HepG2 (cell line): ENCODE measurements around the gene LEMD1. TPM values are rescaled to one million over a fixed set of nuclear protein-coding genes. Genes with fewer than 3 reads are reported as not detected.

Experiments
- AHR ChIP-seq: IDR thresholded peaks from 2 replicates; pipeline ENCODE4 v1.6.1; 2018; ENCODE audit warnings: missing genetic modification reagents, missing compliant biosample characterization
- ARNT ChIP-seq: fragments of 450-650 bp; IDR thresholded peaks from 2 replicates; pipeline ENCODE4 v1.6.1; 2017
- ERF ChIP-seq: IDR thresholded peaks from 2 replicates; pipeline ENCODE4 v1.6.1; 2018; ENCODE audit warnings: missing biosample characterization, missing genetic modification reagents
- FOXO1 ChIP-seq: sonication (generic); formaldehyde crosslinking; IDR thresholded peaks from 2 replicates; pipeline ENCODE4 v1.4.0; 2020; ENCODE audit warnings: missing genetic modification reagents
- HES4 ChIP-seq: sonication (generic); formaldehyde crosslinking; IDR thresholded peaks from 2 replicates; pipeline ENCODE4 v1.9.0; 2021; ENCODE audit warnings: mild to moderate bottlenecking, missing genetic modification reagents, borderline replicate concordance
- JDP2 ChIP-seq: sonication (generic); formaldehyde crosslinking; IDR thresholded peaks from 2 replicates; pipeline ENCODE4 v1.8.1; 2022; ENCODE audit warnings: missing genetic modification reagents, borderline replicate concordance
- MZF1 ChIP-seq: sonication (generic); formaldehyde crosslinking; IDR thresholded peaks from 2 replicates; pipeline ENCODE4 v1.8.1; 2023; ENCODE audit warnings: mild to moderate bottlenecking, missing genetic modification reagents, borderline replicate concordance
- U2AF2 ChIP-seq: fragments of 200-400 bp; formaldehyde crosslinking; IDR thresholded peaks from 2 replicates; pipeline ENCODE4 v1.6.1; 2017; ENCODE audit warnings: low read depth, mild to moderate bottlenecking, low read length
- ZNF230 ChIP-seq: sonication (generic); formaldehyde crosslinking; IDR thresholded peaks from 2 replicates; pipeline ENCODE4 v1.4.0; 2020; ENCODE audit warnings: mild to moderate bottlenecking, missing genetic modification reagents
- ZNF260 ChIP-seq: sonication (generic); formaldehyde crosslinking; IDR thresholded peaks from 2 replicates; pipeline ENCODE4 v1.4.0; 2020; ENCODE audit warnings: missing genetic modification reagents, low read depth, mild to moderate bottlenecking, borderline replicate concordance
- ZNF589 ChIP-seq: sonication (generic); formaldehyde crosslinking; conservative IDR thresholded peaks from 2 replicates; pipeline ENCODE4 v1.8.0; 2022; ENCODE audit warnings: mild to moderate bottlenecking, moderate library complexity, missing genetic modification reagents
- polyA plus RNA-seq, 8 experiments: library from polyadenylated mRNA; depleted of rRNA in 3 of 8; stranded (reverse) in 7 of 8; unstranded in 1 of 8; fragments of >200 nt; fragmentation: Illumina TruSeq in 4 of 8; extraction: Trizol in 4 of 8; gene quantifications; 2 replicates each; pipeline versions ENCODE4 v1.2.1 to v1.2.3, GENCODE V29; 2011 to 2016; ENCODE audit warnings: low read depth in 4 of 8, missing spikeins in 1 of 8, mixed read lengths in 1 of 8; ENCODE audit not compliant: insufficient read depth in 1 of 8
- total RNA-seq, 5 experiments: library from RNA; depleted of rRNA; stranded (reverse); fragments of >200 nt; fragmentation: Illumina TruSeq; extraction: Trizol; gene quantifications; 2 replicates each; pipeline ENCODE4 v1.2.3, GENCODE V29; 2016; ENCODE audit warnings: low read depth in 1 of 5
- TF ChIP-seq, protein P1 (sequence below): sonication (generic); formaldehyde crosslinking; IDR thresholded peaks from 2 replicates; pipeline ENCODE4 v1.9.0; 2021; ENCODE audit warnings: mild to moderate bottlenecking, missing genetic modification reagents
- TF ChIP-seq, protein P2 (sequence below): sonication (generic); formaldehyde crosslinking; IDR thresholded peaks from 2 replicates; pipeline ENCODE4 v1.4.0; 2020; ENCODE audit warnings: missing genetic modification reagents
- TF ChIP-seq, protein P3 (sequence below): sonication (generic); formaldehyde crosslinking; IDR thresholded peaks from 2 replicates; pipeline ENCODE4 v1.4.0; 2020; ENCODE audit warnings: missing genetic modification reagents, borderline replicate concordance
- TF ChIP-seq, protein P4 (sequence below): sonication (generic); formaldehyde crosslinking; IDR thresholded peaks from 2 replicates; pipeline ENCODE4 v1.5.0; 2020; ENCODE audit warnings: mild to moderate bottlenecking, missing genetic modification reagents, moderate library complexity
- TF ChIP-seq, protein P5 (sequence below): sonication (generic); formaldehyde crosslinking; conservative IDR thresholded peaks from 2 replicates; pipeline ENCODE4 v1.4.0; 2020; ENCODE audit warnings: missing genetic modification reagents

The LEMD1 gene
- total and polyA plus RNA-seq, 2 of the 13 experiments (the other 11 are each of a cell fraction or from before 2014, with no cell fraction given): 1.4 to 2.3 TPM

DNA sequence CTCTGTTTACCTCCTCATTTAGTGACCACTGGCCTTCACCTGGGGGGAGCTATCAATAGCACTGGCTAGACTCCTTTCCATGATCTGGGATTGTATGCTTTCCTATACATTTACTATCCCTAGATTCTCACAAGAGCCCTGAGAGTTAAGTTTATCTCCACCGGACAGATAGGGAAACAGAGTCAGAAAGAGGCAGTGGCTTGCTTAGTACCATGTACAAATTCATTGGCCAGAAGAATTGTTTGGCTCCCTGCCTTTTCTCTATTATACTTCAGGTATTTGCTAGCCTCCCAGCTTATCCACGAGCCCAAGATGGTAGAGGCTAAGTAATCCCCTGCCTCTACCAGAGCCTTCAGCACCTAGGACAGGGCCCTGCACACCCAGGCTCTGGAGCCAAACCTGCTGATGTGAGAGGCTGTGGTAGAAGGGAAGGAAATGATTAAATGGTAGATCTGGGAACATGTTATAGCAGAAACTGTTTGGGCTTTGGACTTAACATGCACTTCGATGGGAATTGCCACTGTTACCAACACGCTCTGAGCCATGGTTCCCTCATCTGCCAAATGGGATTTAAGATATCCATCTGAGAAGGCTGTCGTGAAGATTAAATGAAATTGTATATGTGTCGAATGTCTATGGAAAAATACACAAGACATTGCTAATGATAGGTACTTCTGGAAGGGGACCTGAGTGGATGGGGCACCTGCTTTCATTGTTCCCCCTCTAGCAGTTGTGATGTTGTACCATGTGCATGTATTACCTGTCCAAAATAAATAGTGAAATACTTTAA is 37.1 kb upstream of the LEMD1 start (continued):
- TF ChIP-seq, protein P1, sequence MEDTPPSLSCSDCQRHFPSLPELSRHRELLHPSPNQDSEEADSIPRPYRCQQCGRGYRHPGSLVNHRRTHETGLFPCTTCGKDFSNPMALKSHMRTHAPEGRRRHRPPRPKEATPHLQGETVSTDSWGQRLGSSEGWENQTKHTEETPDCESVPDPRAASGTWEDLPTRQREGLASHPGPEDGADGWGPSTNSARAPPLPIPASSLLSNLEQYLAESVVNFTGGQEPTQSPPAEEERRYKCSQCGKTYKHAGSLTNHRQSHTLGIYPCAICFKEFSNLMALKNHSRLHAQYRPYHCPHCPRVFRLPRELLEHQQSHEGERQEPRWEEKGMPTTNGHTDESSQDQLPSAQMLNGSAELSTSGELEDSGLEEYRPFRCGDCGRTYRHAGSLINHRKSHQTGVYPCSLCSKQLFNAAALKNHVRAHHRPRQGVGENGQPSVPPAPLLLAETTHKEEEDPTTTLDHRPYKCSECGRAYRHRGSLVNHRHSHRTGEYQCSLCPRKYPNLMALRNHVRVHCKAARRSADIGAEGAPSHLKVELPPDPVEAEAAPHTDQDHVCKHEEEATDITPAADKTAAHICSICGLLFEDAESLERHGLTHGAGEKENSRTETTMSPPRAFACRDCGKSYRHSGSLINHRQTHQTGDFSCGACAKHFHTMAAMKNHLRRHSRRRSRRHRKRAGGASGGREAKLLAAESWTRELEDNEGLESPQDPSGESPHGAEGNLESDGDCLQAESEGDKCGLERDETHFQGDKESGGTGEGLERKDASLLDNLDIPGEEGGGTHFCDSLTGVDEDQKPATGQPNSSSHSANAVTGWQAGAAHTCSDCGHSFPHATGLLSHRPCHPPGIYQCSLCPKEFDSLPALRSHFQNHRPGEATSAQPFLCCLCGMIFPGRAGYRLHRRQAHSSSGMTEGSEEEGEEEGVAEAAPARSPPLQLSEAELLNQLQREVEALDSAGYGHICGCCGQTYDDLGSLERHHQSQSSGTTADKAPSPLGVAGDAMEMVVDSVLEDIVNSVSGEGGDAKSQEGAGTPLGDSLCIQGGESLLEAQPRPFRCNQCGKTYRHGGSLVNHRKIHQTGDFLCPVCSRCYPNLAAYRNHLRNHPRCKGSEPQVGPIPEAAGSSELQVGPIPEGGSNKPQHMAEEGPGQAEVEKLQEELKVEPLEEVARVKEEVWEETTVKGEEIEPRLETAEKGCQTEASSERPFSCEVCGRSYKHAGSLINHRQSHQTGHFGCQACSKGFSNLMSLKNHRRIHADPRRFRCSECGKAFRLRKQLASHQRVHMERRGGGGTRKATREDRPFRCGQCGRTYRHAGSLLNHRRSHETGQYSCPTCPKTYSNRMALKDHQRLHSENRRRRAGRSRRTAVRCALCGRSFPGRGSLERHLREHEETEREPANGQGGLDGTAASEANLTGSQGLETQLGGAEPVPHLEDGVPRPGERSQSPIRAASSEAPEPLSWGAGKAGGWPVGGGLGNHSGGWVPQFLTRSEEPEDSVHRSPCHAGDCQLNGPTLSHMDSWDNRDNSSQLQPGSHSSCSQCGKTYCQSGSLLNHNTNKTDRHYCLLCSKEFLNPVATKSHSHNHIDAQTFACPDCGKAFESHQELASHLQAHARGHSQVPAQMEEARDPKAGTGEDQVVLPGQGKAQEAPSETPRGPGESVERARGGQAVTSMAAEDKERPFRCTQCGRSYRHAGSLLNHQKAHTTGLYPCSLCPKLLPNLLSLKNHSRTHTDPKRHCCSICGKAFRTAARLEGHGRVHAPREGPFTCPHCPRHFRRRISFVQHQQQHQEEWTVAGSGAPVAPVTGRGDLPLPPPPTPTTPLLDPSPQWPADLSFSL (CRISPR knock-in tag): no peak
- TF ChIP-seq, protein P2, sequence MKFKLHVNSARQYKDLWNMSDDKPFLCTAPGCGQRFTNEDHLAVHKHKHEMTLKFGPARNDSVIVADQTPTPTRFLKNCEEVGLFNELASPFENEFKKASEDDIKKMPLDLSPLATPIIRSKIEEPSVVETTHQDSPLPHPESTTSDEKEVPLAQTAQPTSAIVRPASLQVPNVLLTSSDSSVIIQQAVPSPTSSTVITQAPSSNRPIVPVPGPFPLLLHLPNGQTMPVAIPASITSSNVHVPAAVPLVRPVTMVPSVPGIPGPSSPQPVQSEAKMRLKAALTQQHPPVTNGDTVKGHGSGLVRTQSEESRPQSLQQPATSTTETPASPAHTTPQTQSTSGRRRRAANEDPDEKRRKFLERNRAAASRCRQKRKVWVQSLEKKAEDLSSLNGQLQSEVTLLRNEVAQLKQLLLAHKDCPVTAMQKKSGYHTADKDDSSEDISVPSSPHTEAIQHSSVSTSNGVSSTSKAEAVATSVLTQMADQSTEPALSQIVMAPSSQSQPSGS: 0 out of 2 replicates have a peak, but pooled peaks have one; percentile 18
- TF ChIP-seq, protein P3, sequence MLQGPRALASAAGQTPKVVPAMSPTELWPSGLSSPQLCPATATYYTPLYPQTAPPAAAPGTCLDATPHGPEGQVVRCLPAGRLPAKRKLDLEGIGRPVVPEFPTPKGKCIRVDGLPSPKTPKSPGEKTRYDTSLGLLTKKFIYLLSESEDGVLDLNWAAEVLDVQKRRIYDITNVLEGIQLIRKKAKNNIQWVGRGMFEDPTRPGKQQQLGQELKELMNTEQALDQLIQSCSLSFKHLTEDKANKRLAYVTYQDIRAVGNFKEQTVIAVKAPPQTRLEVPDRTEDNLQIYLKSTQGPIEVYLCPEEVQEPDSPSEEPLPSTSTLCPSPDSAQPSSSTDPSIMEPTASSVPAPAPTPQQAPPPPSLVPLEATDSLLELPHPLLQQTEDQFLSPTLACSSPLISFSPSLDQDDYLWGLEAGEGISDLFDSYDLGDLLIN (CRISPR knock-in tag): no peak
- TF ChIP-seq, protein P4, sequence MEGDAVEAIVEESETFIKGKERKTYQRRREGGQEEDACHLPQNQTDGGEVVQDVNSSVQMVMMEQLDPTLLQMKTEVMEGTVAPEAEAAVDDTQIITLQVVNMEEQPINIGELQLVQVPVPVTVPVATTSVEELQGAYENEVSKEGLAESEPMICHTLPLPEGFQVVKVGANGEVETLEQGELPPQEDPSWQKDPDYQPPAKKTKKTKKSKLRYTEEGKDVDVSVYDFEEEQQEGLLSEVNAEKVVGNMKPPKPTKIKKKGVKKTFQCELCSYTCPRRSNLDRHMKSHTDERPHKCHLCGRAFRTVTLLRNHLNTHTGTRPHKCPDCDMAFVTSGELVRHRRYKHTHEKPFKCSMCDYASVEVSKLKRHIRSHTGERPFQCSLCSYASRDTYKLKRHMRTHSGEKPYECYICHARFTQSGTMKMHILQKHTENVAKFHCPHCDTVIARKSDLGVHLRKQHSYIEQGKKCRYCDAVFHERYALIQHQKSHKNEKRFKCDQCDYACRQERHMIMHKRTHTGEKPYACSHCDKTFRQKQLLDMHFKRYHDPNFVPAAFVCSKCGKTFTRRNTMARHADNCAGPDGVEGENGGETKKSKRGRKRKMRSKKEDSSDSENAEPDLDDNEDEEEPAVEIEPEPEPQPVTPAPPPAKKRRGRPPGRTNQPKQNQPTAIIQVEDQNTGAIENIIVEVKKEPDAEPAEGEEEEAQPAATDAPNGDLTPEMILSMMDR (CRISPR knock-in tag): no peak
- TF ChIP-seq FOXO1 (CRISPR knock-in tag) (no peak), ZNF589 (0 out of 2 replicates have a peak, but pooled peaks have one; percentile 43), U2AF2 (no peak), MZF1 (CRISPR knock-in tag) (no peak), ARNT (no peak), ZNF230 (CRISPR knock-in tag) (no peak), JDP2 (no peak; the same call in 1 of the 2 replicates), HES4 (CRISPR knock-in tag) (no peak), ERF (peak; percentile 39; the same call in 1 of the 2 replicates), ZNF260 (no peak), AHR (no peak)
- TF ChIP-seq, protein P5, sequence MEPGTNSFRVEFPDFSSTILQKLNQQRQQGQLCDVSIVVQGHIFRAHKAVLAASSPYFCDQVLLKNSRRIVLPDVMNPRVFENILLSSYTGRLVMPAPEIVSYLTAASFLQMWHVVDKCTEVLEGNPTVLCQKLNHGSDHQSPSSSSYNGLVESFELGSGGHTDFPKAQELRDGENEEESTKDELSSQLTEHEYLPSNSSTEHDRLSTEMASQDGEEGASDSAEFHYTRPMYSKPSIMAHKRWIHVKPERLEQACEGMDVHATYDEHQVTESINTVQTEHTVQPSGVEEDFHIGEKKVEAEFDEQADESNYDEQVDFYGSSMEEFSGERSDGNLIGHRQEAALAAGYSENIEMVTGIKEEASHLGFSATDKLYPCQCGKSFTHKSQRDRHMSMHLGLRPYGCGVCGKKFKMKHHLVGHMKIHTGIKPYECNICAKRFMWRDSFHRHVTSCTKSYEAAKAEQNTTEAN (CRISPR knock-in tag): peak; percentile 75; the same call in 1 of the 2 replicates
